ENCODE results near the gene CCDC112.
"Not testable (repeated sequence)": the region's sequence is repeated elsewhere in the genome, so short reads cannot be mapped to it uniquely, and the experiment has no call there.

CCDC112 gene

DNA sequence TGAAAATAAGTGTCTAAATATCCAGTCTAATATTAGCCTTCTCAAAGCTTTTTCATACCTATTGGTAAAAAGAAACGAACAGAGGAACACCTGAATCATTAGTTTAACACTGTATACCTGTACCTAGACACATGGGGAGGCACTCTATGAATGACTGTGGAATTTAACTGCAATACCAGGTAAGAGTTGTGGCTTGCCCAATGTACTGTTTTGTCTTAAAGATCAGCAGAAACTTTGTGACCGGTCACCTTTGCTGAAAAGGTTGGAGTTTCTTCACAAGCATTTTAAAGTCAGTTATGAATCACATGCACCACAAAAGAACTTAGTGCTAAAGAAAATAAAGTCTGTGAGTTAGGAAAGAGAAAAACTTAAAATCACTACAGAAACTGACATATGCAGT lies 36.2 kb downstream of the CCDC112 start:
- no peak for DNase-seq

DNA sequence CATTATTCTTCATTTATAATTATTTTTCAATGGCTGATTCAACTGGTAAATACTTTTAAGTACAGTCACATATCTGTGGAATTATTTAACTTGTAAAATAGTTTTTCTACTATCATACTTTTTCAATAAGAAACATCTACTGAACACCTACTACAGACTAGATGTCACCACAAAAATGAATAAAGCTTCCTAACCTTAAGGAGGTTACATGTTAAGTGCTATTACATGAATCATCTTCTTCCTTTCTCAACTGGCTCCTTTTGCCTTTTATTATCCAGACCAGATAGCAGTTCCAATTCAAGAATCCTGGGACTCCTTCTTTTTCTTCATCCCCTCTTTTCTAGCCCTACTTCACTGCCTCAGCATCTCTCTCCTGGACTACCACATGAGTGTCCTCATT lies 38.5 kb downstream of the CCDC112 start:
- no peak for DNase-seq

DNA sequence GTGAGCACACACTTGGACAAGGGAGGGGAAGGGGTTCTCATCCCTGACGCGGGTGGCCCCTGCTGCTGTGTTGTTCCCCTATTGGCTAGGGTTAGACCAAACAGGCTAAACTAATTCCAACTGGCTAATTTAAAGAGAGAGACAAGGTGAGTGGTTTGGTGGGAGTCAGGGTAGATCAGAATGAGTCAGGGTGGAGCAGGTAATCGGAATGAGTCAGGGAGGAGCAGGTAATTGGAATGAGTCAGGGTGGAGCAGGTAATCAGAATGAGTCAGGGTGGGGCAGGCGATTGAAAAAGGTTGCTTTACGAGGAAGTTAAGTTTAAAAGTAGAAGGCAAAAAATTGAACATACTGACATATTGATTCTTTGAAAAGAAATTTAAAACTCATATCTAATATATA lies 47.1 kb downstream of the CCDC112 start:
- DNase-seq: not testable (repeated sequence)

DNA sequence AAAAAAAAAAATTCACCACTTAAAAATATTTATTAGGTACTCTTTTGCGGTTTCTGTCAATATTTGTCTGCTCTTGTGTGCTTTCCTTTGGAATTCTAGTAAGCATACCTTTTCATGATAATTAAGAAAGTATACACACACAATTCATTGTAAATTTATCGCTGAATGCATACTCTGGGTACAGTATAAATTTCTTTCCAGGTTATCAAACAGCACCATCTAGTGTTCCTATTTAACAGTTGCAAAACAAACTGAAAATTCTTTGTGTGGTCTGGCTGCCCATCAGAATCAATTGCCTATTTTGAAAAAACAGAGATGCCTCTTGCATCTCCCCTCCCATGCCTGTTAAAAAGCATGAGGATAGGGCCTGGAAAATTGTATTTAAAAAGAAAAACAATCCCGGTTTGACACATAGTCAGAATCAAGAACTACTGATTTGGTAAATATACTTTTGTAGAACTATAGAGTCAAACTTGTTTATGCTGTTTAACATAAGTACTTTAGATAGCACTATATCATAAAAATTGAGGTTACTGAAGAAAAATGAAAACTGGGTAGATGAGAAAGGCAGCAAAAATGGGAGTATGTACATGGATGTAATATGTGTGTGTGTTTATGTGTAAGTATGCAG lies 50.0 kb downstream of the CCDC112 start:
- peak; percentile 73 for DNase-seq

DNA sequence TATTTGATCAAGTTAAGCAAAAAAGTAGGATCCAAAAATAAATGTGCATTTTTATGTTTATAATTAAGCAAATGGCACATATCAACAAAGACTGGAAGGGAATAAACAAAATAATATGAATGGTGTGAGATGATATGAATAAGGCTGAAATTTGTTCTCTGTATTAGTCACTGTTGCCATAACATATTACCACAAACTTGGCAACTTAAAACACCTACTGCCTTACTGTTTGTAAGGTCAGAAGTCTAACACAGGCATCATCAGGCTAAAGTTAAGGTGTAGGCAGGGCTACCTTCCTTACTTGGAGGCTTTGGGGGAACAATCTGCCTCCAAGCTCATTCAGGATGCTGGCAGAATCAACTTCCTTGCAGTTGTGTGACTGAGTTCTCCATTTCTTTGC lies 53.0 kb downstream of the CCDC112 start:
- DNase-seq: no peak

DNA sequence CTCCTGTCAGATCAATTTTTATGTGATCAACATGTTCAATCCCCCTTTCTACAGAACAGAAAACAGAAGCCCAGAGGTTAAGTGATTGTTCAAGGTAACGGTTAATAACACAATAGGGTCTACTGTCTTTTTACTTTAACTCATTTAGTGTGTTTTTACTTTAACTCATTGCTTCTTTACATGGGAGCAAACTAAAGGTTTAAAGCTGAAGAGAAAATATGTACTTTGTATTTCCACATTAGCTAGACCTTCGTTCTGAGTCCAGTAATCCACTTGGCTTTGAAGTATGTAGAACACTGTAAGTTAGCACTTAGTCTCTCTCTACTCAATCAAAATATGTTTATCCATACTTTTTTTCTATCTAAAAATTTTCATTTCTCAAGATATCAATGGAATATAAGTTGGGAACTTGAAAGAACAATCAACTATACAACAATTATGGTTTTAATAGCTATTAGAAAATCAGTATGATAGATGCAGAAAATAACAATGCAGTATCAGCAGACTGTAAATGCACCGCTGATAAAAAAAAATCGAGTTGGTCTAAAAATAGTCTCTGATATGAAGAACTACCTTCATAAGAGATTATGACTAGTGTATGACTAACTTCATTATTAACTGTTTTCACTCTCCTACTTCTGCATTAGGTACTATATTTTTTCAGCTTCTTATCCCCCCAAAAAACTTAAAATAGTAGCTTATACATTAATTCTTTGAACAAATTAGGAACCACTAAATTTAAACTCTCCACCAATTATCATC lies 54.4 kb downstream of the CCDC112 start:
- DNase-seq: no peak

DNA sequence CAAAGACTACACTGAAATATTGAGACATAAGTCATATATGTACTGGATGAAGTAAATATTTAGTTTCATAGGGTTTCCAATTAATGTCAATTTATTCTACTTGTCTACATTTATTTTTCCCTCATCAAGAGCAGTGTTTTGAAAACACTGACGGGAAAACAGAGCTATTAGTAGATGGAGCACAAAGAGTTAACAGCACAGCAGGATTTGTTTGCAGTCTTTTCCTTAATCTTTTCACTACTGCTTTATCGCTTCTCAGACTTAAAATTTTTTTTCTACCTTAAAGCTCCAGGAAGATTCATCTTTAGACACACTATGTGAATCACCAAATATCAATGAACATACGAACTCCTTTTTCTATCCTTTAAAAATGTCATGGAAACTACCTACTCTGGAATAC lies 59.4 kb downstream of the CCDC112 start:
- no peak for DNase-seq

DNA sequence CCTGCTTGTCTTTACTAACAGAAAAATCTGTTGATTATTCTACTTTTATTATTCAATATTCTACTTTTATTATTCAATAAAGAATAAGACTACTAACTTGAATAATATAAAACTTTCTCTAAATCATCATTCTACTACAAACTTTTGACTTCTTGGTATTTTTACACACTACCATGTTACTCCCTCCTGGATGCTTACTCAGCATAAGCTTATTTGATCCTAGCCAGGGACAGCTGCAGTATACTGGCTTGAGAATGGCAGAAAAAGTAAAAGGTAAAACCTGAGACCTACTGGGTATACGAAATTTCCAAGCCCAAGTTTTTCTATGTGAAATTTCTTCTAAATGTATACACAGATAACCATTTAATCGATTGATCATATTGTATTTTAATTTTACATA lies 59.9 kb downstream of the CCDC112 start:
- no peak for DNase-seq

DNA sequence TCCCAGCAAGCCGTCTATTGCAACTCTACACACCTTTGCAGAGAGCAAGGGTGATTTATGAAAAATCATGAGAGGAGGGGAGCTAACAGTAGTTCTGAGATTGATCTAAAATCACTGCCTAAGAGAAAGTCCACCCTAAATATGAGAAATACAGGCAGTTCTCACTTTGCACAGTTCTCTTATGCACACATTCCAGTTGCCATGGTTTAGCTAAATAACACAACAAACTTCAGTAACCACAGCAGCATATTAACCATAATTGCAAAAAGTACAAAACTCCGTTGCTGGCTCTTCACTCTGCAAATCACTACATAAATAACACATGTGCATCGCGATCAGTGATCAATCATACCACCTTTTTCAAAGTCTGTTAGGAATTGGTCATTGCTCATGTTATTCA lies 64.9 kb downstream of the CCDC112 start:
- DNase-seq: no peak

DNA sequence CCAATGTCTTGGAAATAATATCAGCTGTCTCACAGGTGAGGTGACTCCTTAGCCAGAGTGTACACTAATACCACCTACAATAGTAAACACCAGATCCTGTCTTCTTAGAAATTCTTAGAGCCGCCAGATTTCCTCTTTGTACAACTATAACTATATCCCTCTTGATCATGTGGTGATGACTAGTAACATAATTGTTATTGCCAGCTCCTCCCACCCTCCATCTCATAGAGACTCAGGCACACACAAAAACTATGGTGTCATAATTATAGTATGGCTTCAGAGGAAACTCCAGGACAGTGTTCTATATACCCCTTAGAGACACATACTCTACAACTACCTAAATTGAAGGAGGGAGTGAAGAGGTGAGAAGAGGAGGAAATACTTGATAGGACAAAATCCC lies 66.8 kb downstream of the CCDC112 start:
- no peak for DNase-seq

DNA sequence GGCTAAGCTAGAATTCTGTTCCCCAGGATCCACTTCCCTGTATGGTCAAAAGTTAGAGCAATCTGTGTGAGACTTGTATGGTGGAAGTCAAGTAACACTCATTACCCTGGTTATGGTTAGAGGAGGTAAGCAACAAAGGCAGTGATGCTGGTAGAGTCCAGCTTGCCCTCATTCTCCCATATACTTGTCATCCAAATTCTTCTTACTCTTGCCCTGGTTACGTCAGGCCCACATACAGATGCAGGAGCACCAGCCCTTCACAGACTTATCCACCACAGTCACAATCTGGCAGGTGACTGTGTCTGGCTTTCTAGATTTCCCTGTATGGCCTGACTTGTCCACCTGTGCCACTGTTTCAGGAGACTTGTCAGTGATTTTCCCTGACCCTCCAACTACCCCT lies 69.2 kb downstream of the CCDC112 start:
- no peak for DNase-seq
